ENCODE data around the gene CD1C.

DNA sequence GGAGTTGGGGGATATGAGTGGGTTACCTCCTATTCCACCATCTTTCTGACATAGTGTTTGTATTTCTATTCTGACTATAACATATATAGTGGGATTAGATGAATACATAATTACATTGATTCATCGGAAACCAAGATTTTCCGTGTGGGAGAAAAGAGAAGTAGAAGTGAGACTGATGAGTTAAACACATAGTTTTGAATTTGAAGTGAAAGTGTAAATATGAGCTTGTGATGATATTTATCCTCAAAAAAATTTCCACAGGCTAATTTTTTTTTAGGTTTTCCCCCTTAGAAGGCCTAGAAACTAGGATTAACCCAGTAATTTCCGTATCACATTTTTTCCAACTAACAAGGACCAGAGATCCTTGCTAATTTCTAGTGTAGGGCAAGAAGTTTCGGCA is 34.7 kb downstream of the CD1C start:
- TF ChIP-seq CTCF (IDR thresholded peaks at IDR 0.05) (no peak), POLR2A (IDR thresholded peaks at IDR 0.05) (no peak)
